Endodermal cell (in vitro differentiated cells): ENCODE measurements around the gene WSCD1. TPM values are rescaled to one million over a fixed set of nuclear protein-coding genes. Genes with fewer than 3 reads are reported as not detected.

Source experiments
- DNase-seq: peaks from one replicate; pipeline ENCODE4 v3.0.0-alpha.2; 2017
- H3K27ac ChIP-seq: 2 replicates; pipeline ENCODE4 v1.5.1; 2013; ENCODE audit warnings: mild to moderate bottlenecking, low read depth, low read length, moderate library complexity
- H3K27me3 ChIP-seq: 2 replicates; pipeline ENCODE4 v1.6.1; 2013; ENCODE audit warnings: mild to moderate bottlenecking, low read length, moderate library complexity; ENCODE audit not compliant: insufficient read depth, control insufficient read depth, poor library complexity, severe bottlenecking
- H3K36me3 ChIP-seq: 2 replicates; pipeline ENCODE4 v1.7.0; 2013; ENCODE audit warnings: mild to moderate bottlenecking, low read length, moderate library complexity; ENCODE audit not compliant: control insufficient read depth, insufficient read depth
- H3K4me1 ChIP-seq: one replicate; pipeline ENCODE4 v1.7.0; 2013; ENCODE audit warnings: low read length; ENCODE audit not compliant: control insufficient read depth, insufficient read depth
- H3K4me3 ChIP-seq: 2 replicates; pipeline ENCODE4 v1.5.1; 2013; ENCODE audit warnings: mild to moderate bottlenecking, low read length, moderate library complexity
- H3K9ac ChIP-seq: 2 replicates; pipeline ENCODE4 v1.6.1; 2013; ENCODE audit warnings: mild to moderate bottlenecking, low read length, moderate library complexity; ENCODE audit not compliant: poor library complexity, severe bottlenecking; ENCODE audit errors: extremely low read depth
- H3K9me3 ChIP-seq: 2 replicates; pipeline ENCODE4 v1.6.1; 2013; ENCODE audit warnings: mild to moderate bottlenecking, low read length, moderate library complexity; ENCODE audit not compliant: control insufficient read depth
- H3K27ac Mint-ChIP-seq: 2 replicates; pipeline ENCODE4 v1.8.0; 2020; ENCODE audit warnings: mixed read lengths
- H3K27me3 Mint-ChIP-seq: 2 replicates; pipeline ENCODE4 v1.8.0; 2021; ENCODE audit warnings: mild to moderate bottlenecking, mixed read lengths; ENCODE audit not compliant: insufficient read depth
- H3K36me3 Mint-ChIP-seq: 2 replicates; pipeline ENCODE4 v1.8.0; 2020; ENCODE audit warnings: low read depth, mixed read lengths
- H3K4me1 Mint-ChIP-seq: 2 replicates; pipeline ENCODE4 v1.8.0; 2020; ENCODE audit warnings: mixed read lengths
- H3K4me3 Mint-ChIP-seq: 2 replicates; pipeline ENCODE4 v1.8.0; 2020; ENCODE audit warnings: mild to moderate bottlenecking, moderate library complexity, mixed read lengths
- H3K9me3 Mint-ChIP-seq: 2 replicates; pipeline ENCODE4 v1.8.0; 2020; ENCODE audit warnings: mild to moderate bottlenecking, mixed read lengths
- CTCF ChIP-seq: fragments of 200-600 bp; sonication (generic); conservative IDR thresholded peaks from 2 replicates; pipeline ENCODE4 v1.5.0; 2021; ENCODE audit warnings: antibody characterized with exemption, mild to moderate bottlenecking
- WGBS, 2 experiments: methylation state at CpG; one replicate each; pipeline versions ENCODE4 v1.1.5 to v1.1.7; 2013; ENCODE audit warnings: missing lambda C conversion rate in 2 of 2, mixed read lengths in 1 of 2; ENCODE audit not compliant: insufficient coverage in 1 of 2, insufficient read length in 1 of 2; 5-methylcytosine and 5-hydroxymethylcytosine counted together
- total RNA-seq, 2 donors: library from RNA; stranded (reverse); fragmentation: NEBNext Ultra II Directional in 1 of 2; extraction: Animal tissue kit (Norgen Biotek cat#: 25700) in 1 of 2; gene quantifications; 2 replicates in 1 of 2; 3 replicates in 1 of 2; pipeline ENCODE4 v1.2.1, GENCODE V29; 2021

Gene WSCD1
- total RNA-seq, 2 donors from 2014 or later: 6.5 to 7.7 TPM

- TF ChIP-seq CTCF: no peak
- H3K27ac Mint-ChIP-seq: no peak overlapping the region
- Histone ChIP-seq H3K27me3 (peaks cover 49% of the 10 kb centered on the region), H3K4me1 (no peaks in the 10 kb centered on the region), H3K27ac (no peak overlapping the region), H3K36me3 (no peaks in the 10 kb centered on the region), H3K9ac (no peak overlapping the region), H3K4me3 (no peak overlapping the region), H3K9me3 (no peaks in the 10 kb centered on the region)
- peaks cover 86% of the 10 kb centered on the region for H3K27me3 Mint-ChIP-seq
- no peaks in the 10 kb centered on the region for H3K9me3 Mint-ChIP-seq
- H3K4me1 Mint-ChIP-seq: peaks cover 7% of the 10 kb centered on the region
- H3K36me3 Mint-ChIP-seq: no peaks in the 10 kb centered on the region
- DNase-seq: no peak
- WGBS, 2 experiments: 94 to 95% methylated on average over 5 to 7 of the region's 7 CpGs
- no peak overlapping the region for H3K4me3 Mint-ChIP-seq
Observed at GRCh38 chr17:6065351-6065750, 4.8 kb upstream of the WSCD1 start.

- Histone ChIP-seq H3K36me3 (no peaks in the 10 kb centered on the region), H3K4me1 (no peaks in the 10 kb centered on the region), H3K4me3 (no peak overlapping the region), H3K9ac (no peak overlapping the region), H3K27me3 (peaks cover 54% of the 10 kb centered on the region), H3K27ac (no peak overlapping the region), H3K9me3 (no peaks in the 10 kb centered on the region)
- WGBS, 2 experiments: 76 to 97% methylated on average over 7 to 10 of the region's 10 CpGs
- no peak for DNase-seq
- H3K27me3 Mint-ChIP-seq: peaks cover 84% of the 10 kb centered on the region
- H3K36me3 Mint-ChIP-seq: no peaks in the 10 kb centered on the region
- H3K4me3 Mint-ChIP-seq: no peak overlapping the region
- H3K9me3 Mint-ChIP-seq: no peaks in the 10 kb centered on the region
- no peak overlapping the region for H3K27ac Mint-ChIP-seq
- no peak for TF ChIP-seq CTCF
- H3K4me1 Mint-ChIP-seq: peaks cover 7% of the 10 kb centered on the region
Observed at GRCh38 chr17:6066183-6066948, 3.8 kb upstream of the WSCD1 start.

GRCh38 chr17:6067060-6067459 lies 3.1 kb upstream of the WSCD1 start:
- Mint-ChIP-seq H3K9me3 (no peaks in the 10 kb centered on the region), H3K4me3 (no peak overlapping the region), H3K36me3 (no peaks in the 10 kb centered on the region), H3K27ac (no peak overlapping the region), H3K27me3 (peaks cover 86% of the 10 kb centered on the region), H3K4me1 (peaks cover 7% of the 10 kb centered on the region)
- WGBS, 2 experiments: 87 to 89% methylated on average over 3 to 5 of the region's 5 CpGs
- H3K27me3 ChIP-seq: peaks cover 61% of the 10 kb centered on the region
- TF ChIP-seq CTCF: no peak
- H3K4me3 ChIP-seq: no peak overlapping the region
- no peaks in the 10 kb centered on the region for H3K9me3 ChIP-seq
- no peaks in the 10 kb centered on the region for H3K36me3 ChIP-seq
- no peak overlapping the region for H3K9ac ChIP-seq
- DNase-seq: no peak
- H3K4me1 ChIP-seq: no peaks in the 10 kb centered on the region
- no peak overlapping the region for H3K27ac ChIP-seq
